IMR-90 (cell line): ENCODE results near the gene CCDC13. TPM values are rescaled to one million over a fixed set of nuclear protein-coding genes. Genes with fewer than 3 reads are reported as not detected.

Experiments used
- ATAC-seq: fragments of 200-7000 bp; cut with Tn5 transposase; 2 replicates; pipeline ENCODE4 v1.9.1; 2020; ENCODE audit warnings: low read depth, mild to moderate bottlenecking, moderate library complexity
- BruUV-seq: library from RNA; stranded (reverse); fragments of 400-500 nt; replicated peaks from 2 replicates; lab custom pipeline; 2021; lab: Mats Ljungman, UMichigan
- CTCF ChIA-PET: fragments of 300-600 bp; formaldehyde crosslinking; extraction: SDS; loops from one replicate; lab custom pipeline; 2021; ENCODE audit warnings: antibody characterized with exemption; lab: Yijun Ruan, JAX
- POLR2A ChIA-PET: fragments of 300-600 bp; sonication (Branson Sonifier 250); formaldehyde crosslinking; loops from one replicate; lab custom pipeline; 2022; ENCODE audit warnings: antibody characterized with exemption; ENCODE audit not compliant: unreplicated experiment; lab: Charles Lee
- DNase-seq: peaks from one replicate; pipeline ENCODE4 v3.0.0; 2013
- H2AFZ ChIP-seq: replicated peaks from 2 replicates; pipeline ENCODE3; 2013; ENCODE audit warnings: low read length, mild to moderate bottlenecking; ENCODE audit not compliant: poor library complexity
- H2AK5ac ChIP-seq: 2 replicates; pipeline ENCODE4 v1.6.1; 2013; ENCODE audit warnings: low read depth, low read length, inconsistent platforms
- H2AK9ac ChIP-seq: replicated peaks from 2 replicates; pipeline ENCODE3; 2013; ENCODE audit warnings: mild to moderate bottlenecking, low read depth, low read length, moderate library complexity; ENCODE audit not compliant: poor library complexity
- H2BK120ac ChIP-seq: 2 replicates; pipeline ENCODE4 v1.6.1; 2013; ENCODE audit warnings: low read depth, low read length, inconsistent platforms
- H2BK15ac ChIP-seq: 3 replicates; pipeline ENCODE4 v1.6.1; 2013; ENCODE audit warnings: low read depth, low read length, inconsistent platforms
- H2BK20ac ChIP-seq: 2 replicates; pipeline ENCODE4 v1.6.1; 2013; ENCODE audit warnings: low read depth, mild to moderate bottlenecking, inconsistent platforms, low read length, moderate library complexity
- H2BK5ac ChIP-seq: 2 replicates; pipeline ENCODE4 v1.6.1; 2013; ENCODE audit warnings: mild to moderate bottlenecking, low read depth, low read length, inconsistent platforms; ENCODE audit not compliant: poor library complexity, severe bottlenecking
- H3K14ac ChIP-seq: replicated peaks from 2 replicates; pipeline ENCODE4 v1.6.1; 2013; ENCODE audit warnings: low read depth, low read length, inconsistent platforms
- H3K18ac ChIP-seq: 2 replicates; pipeline ENCODE4 v1.6.1; 2013; ENCODE audit warnings: low read depth, low read length, control low read depth
- H3K23ac ChIP-seq: 2 replicates; pipeline ENCODE4 v1.6.1; 2013; ENCODE audit warnings: low read depth, low read length, inconsistent platforms
- H3K27ac ChIP-seq: 2 replicates; pipeline ENCODE4 v1.5.1; 2013; ENCODE audit warnings: mild to moderate bottlenecking, control low read depth, low read length; ENCODE audit not compliant: insufficient read depth
- H3K27me3 ChIP-seq: 2 replicates; pipeline ENCODE4 v1.6.1; 2013; ENCODE audit warnings: low read length; ENCODE audit not compliant: control insufficient read depth, insufficient read depth
- H3K36me3 ChIP-seq: 2 replicates; pipeline ENCODE4 v1.6.1; 2013; ENCODE audit warnings: low read length, mixed read lengths; ENCODE audit not compliant: control insufficient read depth, insufficient read depth
- H3K4ac ChIP-seq: 2 replicates; pipeline ENCODE4 v1.6.1; 2013; ENCODE audit warnings: low read depth, low read length, inconsistent platforms
- H3K4me1 ChIP-seq: 2 replicates; pipeline ENCODE4 v1.6.1; 2013; ENCODE audit warnings: low read length, mixed read lengths; ENCODE audit not compliant: control insufficient read depth, insufficient read depth
- H3K4me2 ChIP-seq: 2 replicates; pipeline ENCODE4 v1.6.1; 2013; ENCODE audit warnings: low read depth, mild to moderate bottlenecking, control low read depth, low read length, moderate library complexity
- H3K4me3 ChIP-seq: 2 replicates; pipeline ENCODE4 v1.5.1; 2013; ENCODE audit warnings: low read depth, mild to moderate bottlenecking, control low read depth, low read length, moderate library complexity; ENCODE audit not compliant: insufficient read depth
- H3K56ac ChIP-seq: 2 replicates; pipeline ENCODE4 v1.6.1; 2013; ENCODE audit warnings: low read length, inconsistent platforms; ENCODE audit not compliant: insufficient read depth; ENCODE audit errors: extremely low read depth
- H3K79me1 ChIP-seq, 2 experiments: 2 replicates each; pipeline ENCODE4 v1.6.1; 2013; ENCODE audit warnings: low read length in 2 of 2, inconsistent platforms in 1 of 2, low read depth in 1 of 2
- H3K9ac ChIP-seq: 2 replicates; pipeline ENCODE4 v1.6.1; 2013; ENCODE audit warnings: low read depth, low read length, control low read depth
- H3K9me1 ChIP-seq: 2 replicates; pipeline ENCODE4 v1.6.1; 2013; ENCODE audit warnings: low read length, inconsistent platforms; ENCODE audit not compliant: insufficient read depth
- H3K9me3 ChIP-seq: 2 replicates; pipeline ENCODE4 v1.6.1; 2013; ENCODE audit warnings: low read length; ENCODE audit not compliant: control insufficient read depth, insufficient read depth
- H4K20me1 ChIP-seq: 2 replicates; pipeline ENCODE4 v1.6.1; 2013; ENCODE audit warnings: low read length, inconsistent platforms; ENCODE audit not compliant: insufficient read depth
- H4K5ac ChIP-seq: 2 replicates; pipeline ENCODE4 v1.6.1; 2013; ENCODE audit warnings: mild to moderate bottlenecking, low read depth, low read length, control low read depth
- H4K8ac ChIP-seq, 2 experiments: 2 replicates each; pipeline ENCODE4 v1.6.1; 2013; ENCODE audit warnings: low read depth in 2 of 2, low read length in 2 of 2, control low read depth in 1 of 2, inconsistent platforms in 1 of 2
- H4K91ac ChIP-seq: 2 replicates; pipeline ENCODE4 v1.6.1; 2013; ENCODE audit warnings: low read depth, low read length, inconsistent platforms; ENCODE audit not compliant: insufficient read depth
- BHLHE40 ChIP-seq: fragments of 150-350 bp; IDR thresholded peaks from 2 replicates; pipeline ENCODE4 v1.6.1; 2016; ENCODE audit warnings: mild to moderate bottlenecking, low read depth, low read length
- CEBPB ChIP-seq: IDR thresholded peaks from 2 replicates; pipeline ENCODE4 v1.6.1; 2012; ENCODE audit warnings: low read depth, low read length, improper control_type of control experiment
- CHD1 ChIP-seq: IDR thresholded peaks from 2 replicates; pipeline ENCODE4 v1.6.1; 2012; ENCODE audit warnings: low read depth, low read length, improper control_type of control experiment
- CTCF ChIP-seq: conservative IDR thresholded peaks from 2 replicates; pipeline ENCODE4 v1.5.1; 2012; ENCODE audit warnings: mild to moderate bottlenecking, low read depth, low read length, improper control_type of control experiment
- ELK1 ChIP-seq: fragments of 150-350 bp; IDR thresholded peaks from 2 replicates; pipeline ENCODE4 v1.6.1; 2016; ENCODE audit warnings: low read depth, mild to moderate bottlenecking, low read length, moderate library complexity, borderline replicate concordance
- FOS ChIP-seq: fragments of 150-350 bp; IDR thresholded peaks from 2 replicates; pipeline ENCODE4 v1.6.1; 2016; ENCODE audit warnings: low read depth, low read length
- MAFK ChIP-seq: IDR thresholded peaks from 2 replicates; pipeline ENCODE4 v1.6.1; 2012; ENCODE audit warnings: low read depth, low read length, improper control_type of control experiment
- MAZ ChIP-seq: IDR thresholded peaks from 2 replicates; pipeline ENCODE4 v1.6.1; 2012; ENCODE audit warnings: low read depth, mild to moderate bottlenecking, low read length, improper control_type of control experiment, moderate library complexity, borderline replicate concordance
- MXI1 ChIP-seq: IDR thresholded peaks from 2 replicates; pipeline ENCODE4 v1.6.1; 2012; ENCODE audit warnings: low read depth, mild to moderate bottlenecking, low read length, moderate library complexity, borderline replicate concordance
- NFE2L2 ChIP-seq: fragments of 150-350 bp; IDR thresholded peaks from 2 replicates; pipeline ENCODE4 v1.6.1; 2016; ENCODE audit warnings: low read depth, mild to moderate bottlenecking, low read length
- POLR2A ChIP-seq: IDR thresholded peaks from 2 replicates; pipeline ENCODE4 v1.6.1; 2012; ENCODE audit warnings: mild to moderate bottlenecking, low read depth, low read length
- RAD21 ChIP-seq: IDR thresholded peaks from 2 replicates; pipeline ENCODE4 v1.6.1; 2012; ENCODE audit warnings: low read length, improper control_type of control experiment
- RCOR1 ChIP-seq: IDR thresholded peaks from 2 replicates; pipeline ENCODE4 v1.6.1; 2012; ENCODE audit warnings: mild to moderate bottlenecking, low read length, improper control_type of control experiment; ENCODE audit not compliant: insufficient replicate concordance
- RFX5 ChIP-seq: IDR thresholded peaks from 2 replicates; pipeline ENCODE4 v1.8.0; 2012; ENCODE audit warnings: low read depth, mild to moderate bottlenecking, low read length, moderate library complexity
- SMC3 ChIP-seq: fragments of 150-350 bp; IDR thresholded peaks from 2 replicates; pipeline ENCODE4 v1.6.1; 2016; ENCODE audit warnings: low read depth, mild to moderate bottlenecking, antibody characterized with exemption, low read length, moderate library complexity
- USF2 ChIP-seq: fragments of 150-350 bp; IDR thresholded peaks from 2 replicates; pipeline ENCODE4 v1.6.1; 2017; ENCODE audit warnings: mild to moderate bottlenecking, antibody characterized with exemption, low read length, low read depth
- WGBS, 2 experiments: methylation state at CpG; one replicate each; pipeline versions ENCODE4 v1.1.5 to v1.1.7; 2013; ENCODE audit warnings: missing lambda C conversion rate in 2 of 2; ENCODE audit not compliant: insufficient read length in 1 of 2; ENCODE audit errors: extremely low coverage in 2 of 2; 5-methylcytosine and 5-hydroxymethylcytosine counted together
- dilution Hi-C: fragments of 300-500 bp; cut with HindIII; formaldehyde crosslinking; loops from one replicate; pipeline ENCODE4 v1.14.3; 2018; ENCODE audit warnings: low sequenced_read_pairs; ENCODE audit not compliant: unreplicated experiment
- in situ Hi-C: fragments of 300-500 bp; cut with MboI; formaldehyde crosslinking; loops from 3 replicates; pipeline ENCODE4 v1.14.3; 2019; ENCODE audit warnings: low sequenced_read_pairs, inconsistent platforms, mixed read lengths
- intact Hi-C: fragments of 100-400 bp; cut with micrococcal nuclease; formaldehyde crosslinking; loops from 2 replicates; pipeline ENCODE4 v1.10.0; 2022
- polyA plus RNA-seq, 3 experiments: library from polyadenylated mRNA; depleted of rRNA; stranded (reverse); fragments of >200 nt; gene quantifications; 2 replicates each; pipeline ENCODE4 v1.2.3, GENCODE V29; 2012; ENCODE audit warnings: low replicate concordance in 1 of 3
- total RNA-seq: library from RNA; depleted of rRNA; stranded (reverse); fragments of >200 nt; gene quantifications from 2 replicates; pipeline ENCODE4 v1.2.3, GENCODE V29; 2012

CCDC13 gene
- total and polyA plus RNA-seq, 2 of the 4 experiments (the other 2 are of a cell fraction) = 0.18 to 0.19 TPM

GRCh38 chr3:42730706-42731420 lies 42.2 kb downstream of the CCDC13 start:
- Histone ChIP-seq H4K20me1 (no peaks in the 10 kb centered on the region), H3K4me3 (no peak overlapping the region), H2AFZ (no peak overlapping the region), H2BK15ac (no peak overlapping the region), H2AK9ac (no peak overlapping the region), H3K27me3 (peaks cover 48% of the 10 kb centered on the region), H3K36me3 (no peaks in the 10 kb centered on the region), H2BK20ac (no peak overlapping the region), H2BK5ac (no peak overlapping the region), H3K4ac (no peak overlapping the region), H3K4me1 (no peaks in the 10 kb centered on the region), H3K9me3 (peaks cover 7% of the 10 kb centered on the region), H3K14ac (no peak overlapping the region), H3K79me1 (no peaks in the 10 kb centered on the region), H3K27ac (no peak overlapping the region), H3K9ac (no peak overlapping the region), H4K91ac (no peak overlapping the region), H3K4me2 (no peak overlapping the region), H3K9me1 (no peaks in the 10 kb centered on the region), H4K8ac (no peak overlapping the region), H3K23ac (no peak overlapping the region), H3K56ac (no peak overlapping the region), H2AK5ac (no peak overlapping the region), H4K5ac (no peak overlapping the region), H3K18ac (no peak overlapping the region), H2BK120ac (no peak overlapping the region)
- TF ChIP-seq CEBPB (no peak), ELK1 (no peak), CHD1 (no peak), FOS (no peak), USF2 (no peak), RFX5 (no peak), RCOR1 (no peak), NFE2L2 (no peak), MXI1 (no peak), RAD21 (no peak), MAZ (no peak), MAFK (no peak), SMC3 (no peak), BHLHE40 (no peak), CTCF (no peak), POLR2A (no peak)
- DNase-seq (no peak), ATAC-seq (no peak)
- no CpG with 5 or more reads among the region's 3 CpGs for WGBS, 2 experiments
- intact Hi-C loops (no loop called here), dilution Hi-C loops (no loop called here), in situ Hi-C loops (no loop called here)
- BruUV-seq = no TSS peak
- ChIA-PET POLR2A (no interaction called here), CTCF (interaction anchor here (0.7 kb wide), 1 partner anchor 25 kb away, joined by 3 read pairs; no protein-coding TSS in a partner anchor)
